ENCODE measurements around the gene DYRK1A. TPM values are rescaled to one million over a fixed set of nuclear protein-coding genes. Genes with fewer than 3 reads are reported as not detected.

Gene DYRK1A
- polyA plus RNA-seq, 1 donor: 58.9 TPM

DNA sequence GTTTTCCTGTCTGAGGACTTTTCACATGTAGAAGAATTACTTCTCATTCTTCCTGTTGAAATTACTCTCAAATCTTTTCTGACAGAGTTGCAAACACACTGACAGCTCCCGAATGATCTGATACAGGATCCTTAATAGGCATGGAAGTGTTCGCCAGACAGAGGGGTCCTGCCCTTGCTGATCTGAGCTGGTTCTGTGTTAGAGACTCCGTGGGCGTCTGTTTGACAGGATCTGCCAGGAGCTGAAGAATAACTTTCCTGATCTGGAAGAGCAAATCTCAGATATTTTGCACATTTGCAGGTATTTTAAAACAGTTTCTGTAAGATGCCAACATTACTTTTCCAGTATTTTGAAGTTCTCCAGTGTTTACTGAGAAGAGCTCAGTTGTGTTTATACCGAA, 202.3 kb downstream of the DYRK1A start:
- DNase-seq: no peak

DNA sequence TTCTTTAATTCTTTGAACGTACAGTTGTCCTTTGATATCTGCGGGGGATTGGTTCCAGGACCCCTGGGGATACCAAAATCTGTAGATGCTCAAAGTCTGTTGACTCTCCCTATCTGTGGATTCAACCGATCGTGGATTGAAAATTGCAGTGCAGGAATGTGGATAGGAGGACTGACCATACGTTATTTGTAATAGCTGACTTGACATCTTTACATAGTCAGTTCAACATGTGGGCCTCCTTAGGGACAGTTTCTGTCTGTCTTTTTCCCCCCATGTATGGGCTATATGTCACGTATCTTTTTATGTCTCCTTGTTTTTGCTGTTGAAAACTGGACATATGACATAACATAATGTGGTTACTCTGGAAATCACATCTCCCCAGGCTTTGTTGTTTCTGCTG, 204.9 kb downstream of the DYRK1A start:
- DNase-seq: no peak

DNA sequence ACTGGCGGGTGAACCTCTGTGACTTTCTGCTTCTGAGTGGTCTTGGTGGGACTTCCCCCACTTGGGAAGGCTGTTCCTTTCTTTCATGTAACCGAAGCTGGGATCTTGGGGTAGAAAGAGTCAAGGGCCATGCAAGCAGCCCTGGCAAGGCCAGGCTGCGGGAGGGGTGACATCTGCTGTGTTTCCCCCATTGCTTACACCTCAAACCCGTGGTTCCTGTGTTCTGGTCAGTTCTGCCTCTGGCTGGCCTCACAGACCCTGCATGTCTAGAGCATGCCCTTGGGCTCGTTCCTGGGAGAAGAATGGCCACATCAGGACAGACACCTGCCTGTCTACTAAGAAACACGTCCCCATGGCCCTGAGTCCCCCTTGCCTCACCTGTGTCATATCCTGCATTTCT, 207.7 kb downstream of the DYRK1A start:
- DNase-seq: no peak

DNA sequence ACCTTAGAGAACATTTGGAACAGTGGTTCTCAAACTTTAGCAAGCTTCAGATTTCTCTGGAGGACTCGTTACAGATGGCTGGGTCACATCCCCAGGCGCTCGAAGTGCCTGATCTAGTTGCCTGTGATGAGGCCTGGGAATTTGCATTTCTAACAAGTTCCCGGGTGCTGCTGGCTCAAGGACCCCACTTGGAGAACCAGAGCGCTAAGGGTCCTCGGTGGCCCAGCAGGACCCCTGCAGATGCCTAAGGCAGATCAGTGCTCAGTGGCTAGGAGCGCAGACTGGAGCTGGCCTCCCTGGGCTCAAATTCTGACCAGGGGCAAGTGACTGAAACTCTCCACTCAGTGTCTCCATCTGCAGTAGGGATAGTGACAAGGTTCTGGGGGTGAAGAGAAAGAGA, 208.2 kb downstream of the DYRK1A start:
- no peak for DNase-seq

DNA sequence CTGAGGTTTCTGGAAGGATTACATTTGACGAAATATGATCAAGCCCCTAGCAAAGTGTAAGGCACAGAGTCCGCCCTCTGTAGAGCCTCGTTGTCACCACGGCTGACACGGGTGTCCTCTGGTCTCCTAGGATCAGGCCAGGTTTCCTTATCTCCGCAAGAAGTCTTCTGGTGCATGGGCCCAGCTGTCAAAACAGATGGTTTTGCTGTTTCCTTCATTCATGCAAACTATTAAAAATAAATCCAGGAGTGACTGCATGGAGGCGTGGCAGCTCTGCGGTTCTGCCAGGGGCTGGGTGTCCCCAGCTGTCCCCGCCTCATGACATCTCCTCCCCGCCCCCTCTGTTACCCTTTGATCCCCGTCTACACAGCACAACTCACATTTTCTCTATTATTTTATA, 209.0 kb downstream of the DYRK1A start:
- no peak for DNase-seq

Other genes with a start within 250 kb of the DYRK1A start
- 33.6 TPM for gene VPS26C, start 99.4 kb upstream of the DYRK1A start, polyA plus RNA-seq (ENCODE audit: insufficient read length)

All from hindlimb muscle (tissue), 1 donor.